HEK293 (cell line): ENCODE data around the gene RAB28.

ENCODE experiments used
- CTCF ChIA-PET: fragments of 350-600 bp; formaldehyde crosslinking; extraction: SDS; loops from one replicate; lab custom pipeline; 2021; ENCODE audit warnings: antibody characterized with exemption; lab: Yijun Ruan, JAX
- POLR2A ChIA-PET: fragments of 300-600 bp; formaldehyde crosslinking; extraction: SDS; loops from one replicate; lab custom pipeline; 2020; ENCODE audit warnings: antibody characterized with exemption, inconsistent platforms; lab: Yijun Ruan, JAX
- H3K27ac ChIP-seq: fragments of 200-500 bp; sonication (Bioruptor generic); 2 replicates; pipeline ENCODE4 v1.5.1; 2014; ENCODE audit warnings: low read depth, low read length, control low read depth, inconsistent platforms; ENCODE audit errors: extremely low read depth
- H3K36me3 ChIP-seq, 2 experiments: fragments of 200-500 bp in 1 of 2; sonication (Bioruptor generic) in 1 of 2; 1 replicate in 1 of 2; 2 replicates in 1 of 2; pipeline ENCODE4 v1.5.1; 2014 to 2017; ENCODE audit warnings: inconsistent platforms in 2 of 2, low read length in 2 of 2; ENCODE audit not compliant: control insufficient read depth in 2 of 2, insufficient read depth in 1 of 2
- H3K4me1 ChIP-seq: fragments of 200-500 bp; sonication (Bioruptor generic); 2 replicates; pipeline ENCODE4 v1.5.1; 2014; ENCODE audit warnings: mild to moderate bottlenecking, low read length, inconsistent platforms; ENCODE audit not compliant: control insufficient read depth, insufficient read depth
- H3K4me3 ChIP-seq: 2 replicates; pipeline ENCODE4 v1.5.1; 2011; ENCODE audit warnings: low read depth, mild to moderate bottlenecking, control low read depth, low read length, moderate library complexity
- H3K9me3 ChIP-seq: fragments of 200-500 bp; sonication (Bioruptor generic); 2 replicates; pipeline ENCODE4 v1.5.1; 2014; ENCODE audit warnings: low read depth, low read length, inconsistent platforms; ENCODE audit not compliant: control insufficient read depth, insufficient read depth
- GLI2 ChIP-seq: fragments of 450-650 bp; formaldehyde crosslinking; IDR thresholded peaks from 2 replicates; pipeline ENCODE4; 2017; ENCODE audit warnings: missing biosample characterization, missing genetic modification characterization, low read depth, borderline replicate concordance
- GLIS2 ChIP-seq: fragments of 450-650 bp; formaldehyde crosslinking; IDR thresholded peaks from 2 replicates; pipeline ENCODE4 v1.5.1; 2016; ENCODE audit warnings: missing biosample characterization, missing genetic modification characterization
- ZNF16 ChIP-seq: fragments of 450-650 bp; formaldehyde crosslinking; IDR thresholded peaks from 2 replicates; pipeline ENCODE4 v1.5.1; 2016; ENCODE audit warnings: low read depth, missing biosample characterization, missing genetic modification characterization
- ZNF19 ChIP-seq: fragments of 450-650 bp; formaldehyde crosslinking; IDR thresholded peaks from 2 replicates; pipeline ENCODE4; 2016; ENCODE audit warnings: missing biosample characterization, missing genetic modification characterization, low read depth
- ZNF366 ChIP-seq: fragments of 450-650 bp; formaldehyde crosslinking; conservative IDR thresholded peaks from 2 replicates; pipeline ENCODE4 v1.5.1; 2016; ENCODE audit warnings: missing biosample characterization, missing genetic modification characterization
- ZNF394 ChIP-seq: fragments of 450-650 bp; formaldehyde crosslinking; IDR thresholded peaks from 2 replicates; pipeline ENCODE4 v1.5.1; 2016; ENCODE audit warnings: missing biosample characterization, missing genetic modification characterization, mild to moderate bottlenecking, moderate library complexity, borderline replicate concordance
- ZNF623 ChIP-seq: fragments of 450-650 bp; formaldehyde crosslinking; IDR thresholded peaks from 2 replicates; pipeline ENCODE4 v1.5.1; 2016; ENCODE audit warnings: missing biosample characterization, missing genetic modification characterization
- ZNF658 ChIP-seq: fragments of 450-650 bp; formaldehyde crosslinking; IDR thresholded peaks from 2 replicates; pipeline ENCODE4; 2016; ENCODE audit warnings: missing biosample characterization, missing genetic modification characterization
- ZNF843 ChIP-seq: fragments of 450-650 bp; formaldehyde crosslinking; IDR thresholded peaks from 2 replicates; pipeline ENCODE4 v1.5.1; 2016; ENCODE audit warnings: missing biosample characterization, missing genetic modification characterization
- ZSCAN23 ChIP-seq: fragments of 450-650 bp; formaldehyde crosslinking; IDR thresholded peaks from 2 replicates; pipeline ENCODE4 v1.5.1; 2016; ENCODE audit warnings: missing biosample characterization, missing genetic modification characterization
- TF ChIP-seq, protein P1 (sequence below): fragments of 450-650 bp; formaldehyde crosslinking; IDR thresholded peaks from 2 replicates; pipeline ENCODE4 v1.5.1; 2016; ENCODE audit warnings: missing biosample characterization, missing genetic modification characterization, low read depth
- TF ChIP-seq, protein P2 (sequence below): fragments of 450-650 bp; formaldehyde crosslinking; IDR thresholded peaks from 2 replicates; pipeline ENCODE4 v1.5.1; 2016; ENCODE audit warnings: missing biosample characterization, missing genetic modification characterization
- TF ChIP-seq, protein P3 (sequence below): fragments of 450-650 bp; formaldehyde crosslinking; IDR thresholded peaks from 2 replicates; pipeline ENCODE4 v1.5.1; 2016; ENCODE audit warnings: missing biosample characterization, missing genetic modification characterization
- TF ChIP-seq, protein P4 (sequence below): fragments of 450-650 bp; formaldehyde crosslinking; IDR thresholded peaks from 2 replicates; pipeline ENCODE4 v1.5.0; 2017; ENCODE audit warnings: missing biosample characterization, missing genetic modification characterization, borderline replicate concordance
- TF ChIP-seq, protein P5 (sequence below): fragments of 450-650 bp; formaldehyde crosslinking; IDR thresholded peaks from 2 replicates; pipeline ENCODE4 v1.5.1; 2016; ENCODE audit warnings: missing biosample characterization, missing genetic modification characterization

The RAB28 gene

DNA sequence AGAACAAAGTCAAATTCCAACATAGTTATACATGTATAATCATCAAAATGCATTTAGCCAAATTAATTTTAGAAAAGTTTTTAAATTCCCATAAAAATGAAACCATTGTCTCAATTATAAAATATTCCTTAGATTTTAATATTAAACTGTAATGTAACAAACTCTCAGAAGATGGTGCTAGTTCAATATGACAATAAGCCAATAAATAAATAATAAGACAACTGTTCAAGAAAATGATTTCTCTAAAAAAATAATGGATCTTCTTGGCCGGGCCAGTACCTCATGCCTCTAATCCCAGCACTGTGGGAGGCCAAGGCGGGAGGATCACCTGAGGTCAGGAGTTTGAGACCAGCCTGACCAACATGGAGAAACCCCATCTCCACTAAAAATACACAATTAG, 80.3 kb downstream of the RAB28 start (continued):
- TF ChIP-seq, protein P1, sequence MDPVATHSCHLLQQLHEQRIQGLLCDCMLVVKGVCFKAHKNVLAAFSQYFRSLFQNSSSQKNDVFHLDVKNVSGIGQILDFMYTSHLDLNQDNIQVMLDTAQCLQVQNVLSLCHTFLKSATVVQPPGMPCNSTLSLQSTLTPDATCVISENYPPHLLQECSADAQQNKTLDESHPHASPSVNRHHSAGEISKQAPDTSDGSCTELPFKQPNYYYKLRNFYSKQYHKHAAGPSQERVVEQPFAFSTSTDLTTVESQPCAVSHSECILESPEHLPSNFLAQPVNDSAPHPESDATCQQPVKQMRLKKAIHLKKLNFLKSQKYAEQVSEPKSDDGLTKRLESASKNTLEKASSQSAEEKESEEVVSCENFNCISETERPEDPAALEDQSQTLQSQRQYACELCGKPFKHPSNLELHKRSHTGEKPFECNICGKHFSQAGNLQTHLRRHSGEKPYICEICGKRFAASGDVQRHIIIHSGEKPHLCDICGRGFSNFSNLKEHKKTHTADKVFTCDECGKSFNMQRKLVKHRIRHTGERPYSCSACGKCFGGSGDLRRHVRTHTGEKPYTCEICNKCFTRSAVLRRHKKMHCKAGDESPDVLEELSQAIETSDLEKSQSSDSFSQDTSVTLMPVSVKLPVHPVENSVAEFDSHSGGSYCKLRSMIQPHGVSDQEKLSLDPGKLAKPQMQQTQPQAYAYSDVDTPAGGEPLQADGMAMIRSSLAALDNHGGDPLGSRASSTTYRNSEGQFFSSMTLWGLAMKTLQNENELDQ (tag by site-specific recombination): no peak
- TF ChIP-seq, protein P2, sequence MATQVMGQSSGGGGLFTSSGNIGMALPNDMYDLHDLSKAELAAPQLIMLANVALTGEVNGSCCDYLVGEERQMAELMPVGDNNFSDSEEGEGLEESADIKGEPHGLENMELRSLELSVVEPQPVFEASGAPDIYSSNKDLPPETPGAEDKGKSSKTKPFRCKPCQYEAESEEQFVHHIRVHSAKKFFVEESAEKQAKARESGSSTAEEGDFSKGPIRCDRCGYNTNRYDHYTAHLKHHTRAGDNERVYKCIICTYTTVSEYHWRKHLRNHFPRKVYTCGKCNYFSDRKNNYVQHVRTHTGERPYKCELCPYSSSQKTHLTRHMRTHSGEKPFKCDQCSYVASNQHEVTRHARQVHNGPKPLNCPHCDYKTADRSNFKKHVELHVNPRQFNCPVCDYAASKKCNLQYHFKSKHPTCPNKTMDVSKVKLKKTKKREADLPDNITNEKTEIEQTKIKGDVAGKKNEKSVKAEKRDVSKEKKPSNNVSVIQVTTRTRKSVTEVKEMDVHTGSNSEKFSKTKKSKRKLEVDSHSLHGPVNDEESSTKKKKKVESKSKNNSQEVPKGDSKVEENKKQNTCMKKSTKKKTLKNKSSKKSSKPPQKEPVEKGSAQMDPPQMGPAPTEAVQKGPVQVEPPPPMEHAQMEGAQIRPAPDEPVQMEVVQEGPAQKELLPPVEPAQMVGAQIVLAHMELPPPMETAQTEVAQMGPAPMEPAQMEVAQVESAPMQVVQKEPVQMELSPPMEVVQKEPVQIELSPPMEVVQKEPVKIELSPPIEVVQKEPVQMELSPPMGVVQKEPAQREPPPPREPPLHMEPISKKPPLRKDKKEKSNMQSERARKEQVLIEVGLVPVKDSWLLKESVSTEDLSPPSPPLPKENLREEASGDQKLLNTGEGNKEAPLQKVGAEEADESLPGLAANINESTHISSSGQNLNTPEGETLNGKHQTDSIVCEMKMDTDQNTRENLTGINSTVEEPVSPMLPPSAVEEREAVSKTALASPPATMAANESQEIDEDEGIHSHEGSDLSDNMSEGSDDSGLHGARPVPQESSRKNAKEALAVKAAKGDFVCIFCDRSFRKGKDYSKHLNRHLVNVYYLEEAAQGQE (tag by site-specific recombination): no peak
- TF ChIP-seq, protein P3, sequence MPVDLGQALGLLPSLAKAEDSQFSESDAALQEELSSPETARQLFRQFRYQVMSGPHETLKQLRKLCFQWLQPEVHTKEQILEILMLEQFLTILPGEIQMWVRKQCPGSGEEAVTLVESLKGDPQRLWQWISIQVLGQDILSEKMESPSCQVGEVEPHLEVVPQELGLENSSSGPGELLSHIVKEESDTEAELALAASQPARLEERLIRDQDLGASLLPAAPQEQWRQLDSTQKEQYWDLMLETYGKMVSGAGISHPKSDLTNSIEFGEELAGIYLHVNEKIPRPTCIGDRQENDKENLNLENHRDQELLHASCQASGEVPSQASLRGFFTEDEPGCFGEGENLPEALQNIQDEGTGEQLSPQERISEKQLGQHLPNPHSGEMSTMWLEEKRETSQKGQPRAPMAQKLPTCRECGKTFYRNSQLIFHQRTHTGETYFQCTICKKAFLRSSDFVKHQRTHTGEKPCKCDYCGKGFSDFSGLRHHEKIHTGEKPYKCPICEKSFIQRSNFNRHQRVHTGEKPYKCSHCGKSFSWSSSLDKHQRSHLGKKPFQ (tag by site-specific recombination): no peak
- no peak for TF ChIP-seq ZNF843
- no peak for TF ChIP-seq ZNF366 (tag by site-specific recombination)
- TF ChIP-seq ZSCAN23 (tag by site-specific recombination): no peak
- TF ChIP-seq, all 188 proteins: peak for 0

DNA sequence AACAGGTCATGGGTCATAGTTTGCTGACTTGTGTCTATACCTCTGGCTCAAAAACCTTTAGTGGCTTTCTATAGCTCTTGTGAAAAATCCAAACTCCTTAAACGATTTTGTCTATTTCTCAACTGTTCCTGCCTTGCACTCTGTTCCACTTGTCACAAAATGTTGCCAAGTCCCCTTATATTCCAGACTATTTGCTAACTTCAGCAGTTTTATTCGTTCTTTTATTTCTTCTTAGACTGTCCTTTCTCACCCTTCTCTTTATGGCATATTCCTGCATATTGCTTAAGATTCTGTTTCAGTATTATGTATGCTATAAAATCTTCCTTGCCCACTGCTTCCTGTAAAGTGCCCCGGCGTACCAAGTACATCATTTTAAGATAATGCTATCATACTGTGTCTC, 80.8 kb downstream of the RAB28 start:
- Histone ChIP-seq H3K4me3 (no peak overlapping the region), H3K4me1 (no peaks in the 10 kb centered on the region), H3K27ac (no peak overlapping the region), H3K36me3 (no peaks in the 10 kb centered on the region), H3K9me3 (no peaks in the 10 kb centered on the region)
- TF ChIP-seq ZNF394 (no peak), GLIS2 (tag by site-specific recombination) (no peak), ZNF16 (no peak), ZNF623 (tag by site-specific recombination) (no peak), ZNF658 (tag by site-specific recombination) (no peak), GLI2 (tag by site-specific recombination) (no peak), ZNF19 (tag by site-specific recombination) (no peak)
- TF ChIP-seq, protein P4, sequence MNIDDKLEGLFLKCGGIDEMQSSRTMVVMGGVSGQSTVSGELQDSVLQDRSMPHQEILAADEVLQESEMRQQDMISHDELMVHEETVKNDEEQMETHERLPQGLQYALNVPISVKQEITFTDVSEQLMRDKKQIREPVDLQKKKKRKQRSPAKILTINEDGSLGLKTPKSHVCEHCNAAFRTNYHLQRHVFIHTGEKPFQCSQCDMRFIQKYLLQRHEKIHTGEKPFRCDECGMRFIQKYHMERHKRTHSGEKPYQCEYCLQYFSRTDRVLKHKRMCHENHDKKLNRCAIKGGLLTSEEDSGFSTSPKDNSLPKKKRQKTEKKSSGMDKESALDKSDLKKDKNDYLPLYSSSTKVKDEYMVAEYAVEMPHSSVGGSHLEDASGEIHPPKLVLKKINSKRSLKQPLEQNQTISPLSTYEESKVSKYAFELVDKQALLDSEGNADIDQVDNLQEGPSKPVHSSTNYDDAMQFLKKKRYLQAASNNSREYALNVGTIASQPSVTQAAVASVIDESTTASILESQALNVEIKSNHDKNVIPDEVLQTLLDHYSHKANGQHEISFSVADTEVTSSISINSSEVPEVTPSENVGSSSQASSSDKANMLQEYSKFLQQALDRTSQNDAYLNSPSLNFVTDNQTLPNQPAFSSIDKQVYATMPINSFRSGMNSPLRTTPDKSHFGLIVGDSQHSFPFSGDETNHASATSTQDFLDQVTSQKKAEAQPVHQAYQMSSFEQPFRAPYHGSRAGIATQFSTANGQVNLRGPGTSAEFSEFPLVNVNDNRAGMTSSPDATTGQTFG (tag by site-specific recombination): no peak
- TF ChIP-seq, protein P5, sequence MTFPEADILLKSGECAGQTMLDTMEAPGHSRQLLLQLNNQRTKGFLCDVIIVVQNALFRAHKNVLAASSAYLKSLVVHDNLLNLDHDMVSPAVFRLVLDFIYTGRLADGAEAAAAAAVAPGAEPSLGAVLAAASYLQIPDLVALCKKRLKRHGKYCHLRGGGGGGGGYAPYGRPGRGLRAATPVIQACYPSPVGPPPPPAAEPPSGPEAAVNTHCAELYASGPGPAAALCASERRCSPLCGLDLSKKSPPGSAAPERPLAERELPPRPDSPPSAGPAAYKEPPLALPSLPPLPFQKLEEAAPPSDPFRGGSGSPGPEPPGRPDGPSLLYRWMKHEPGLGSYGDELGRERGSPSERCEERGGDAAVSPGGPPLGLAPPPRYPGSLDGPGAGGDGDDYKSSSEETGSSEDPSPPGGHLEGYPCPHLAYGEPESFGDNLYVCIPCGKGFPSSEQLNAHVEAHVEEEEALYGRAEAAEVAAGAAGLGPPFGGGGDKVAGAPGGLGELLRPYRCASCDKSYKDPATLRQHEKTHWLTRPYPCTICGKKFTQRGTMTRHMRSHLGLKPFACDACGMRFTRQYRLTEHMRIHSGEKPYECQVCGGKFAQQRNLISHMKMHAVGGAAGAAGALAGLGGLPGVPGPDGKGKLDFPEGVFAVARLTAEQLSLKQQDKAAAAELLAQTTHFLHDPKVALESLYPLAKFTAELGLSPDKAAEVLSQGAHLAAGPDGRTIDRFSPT: no peak
- POLR2A ChIA-PET: no interaction called here
- CTCF ChIA-PET: no interaction called here
